HTR-8/SVneo (cell line): ENCODE measurements around the gene MTX1.
"Not testable (repeated sequence)": the region's sequence is repeated elsewhere in the genome, so short reads cannot be mapped to it uniquely, and the experiment has no call there.

Source experiments
- DNase-seq: peaks from one replicate; pipeline ENCODE4 v3.0.0; 2011; ENCODE audit warnings: low spot score, mixed read lengths; ENCODE audit not compliant: insufficient read length
- FAIRE-seq: peaks from 2 replicates; lab custom pipeline; 2011; peaks lifted over from hg19 to GRCh38; lab: Jason Lieb, UNC

The MTX1 gene

DNA sequence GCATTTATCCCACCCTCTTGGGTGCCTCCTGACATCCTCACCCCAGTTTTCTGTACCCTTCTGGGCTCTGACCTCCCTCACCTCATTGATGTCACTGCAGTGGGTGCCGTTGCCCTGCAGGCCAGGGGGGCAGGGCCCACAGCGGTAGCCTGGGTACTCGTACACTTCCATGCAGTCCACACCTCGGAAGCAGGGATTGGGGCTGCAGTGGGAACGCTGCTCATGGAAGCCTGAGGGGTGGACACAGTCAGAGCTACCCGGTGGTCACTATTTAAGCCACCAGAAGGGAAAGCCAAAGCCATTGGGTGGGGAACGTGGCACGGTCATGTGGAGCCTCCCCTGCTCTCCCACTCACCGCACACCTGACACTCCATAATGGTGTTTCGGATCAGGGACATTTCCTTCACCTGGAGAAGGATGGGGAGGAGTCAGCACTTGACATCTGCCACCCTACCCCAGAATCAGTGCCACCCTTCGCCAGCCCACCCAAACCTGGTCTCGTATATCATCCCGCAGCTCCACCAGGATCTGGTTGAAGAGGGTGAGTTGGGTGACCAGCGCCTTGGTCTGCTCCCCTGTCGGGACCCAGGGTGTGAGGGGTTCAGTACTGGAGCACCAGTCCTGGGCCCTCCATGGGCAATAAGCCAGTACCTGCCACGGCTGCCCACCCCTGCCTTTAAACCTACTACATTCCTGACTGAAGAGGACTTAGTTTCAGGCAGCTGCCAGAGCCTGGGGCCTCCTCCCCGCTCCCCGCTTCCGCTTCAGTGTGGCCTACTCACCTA lies 5.6 kb upstream of the MTX1 start:
- FAIRE-seq (no peak), DNase-seq (no peak)

DNA sequence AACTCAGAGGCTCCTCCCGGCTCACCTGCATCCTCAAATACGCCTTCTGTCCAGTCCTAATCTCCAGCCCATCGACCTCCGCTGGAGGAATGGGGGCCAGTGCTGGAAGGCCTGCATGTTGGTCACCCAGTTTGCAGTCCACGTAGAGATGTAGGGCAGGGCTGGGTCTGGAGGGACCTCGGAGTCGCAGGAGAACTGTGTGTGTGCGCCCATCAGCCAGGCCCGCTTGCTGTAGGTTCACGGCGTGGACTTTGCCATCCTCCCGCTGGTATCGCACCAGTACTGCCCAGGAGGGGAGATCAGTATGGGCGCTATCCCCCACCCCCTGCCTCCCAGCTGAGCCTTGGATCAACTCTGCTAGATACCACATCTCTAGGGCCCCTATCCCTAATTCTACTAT lies 3.5 kb upstream of the MTX1 start:
- no peak for DNase-seq
- FAIRE-seq = no peak

- DNase-seq (no peak), FAIRE-seq (no peak)
Measured at GRCh38 chr1:155205969-155206593, 2.4 kb upstream of the MTX1 start.

DNA sequence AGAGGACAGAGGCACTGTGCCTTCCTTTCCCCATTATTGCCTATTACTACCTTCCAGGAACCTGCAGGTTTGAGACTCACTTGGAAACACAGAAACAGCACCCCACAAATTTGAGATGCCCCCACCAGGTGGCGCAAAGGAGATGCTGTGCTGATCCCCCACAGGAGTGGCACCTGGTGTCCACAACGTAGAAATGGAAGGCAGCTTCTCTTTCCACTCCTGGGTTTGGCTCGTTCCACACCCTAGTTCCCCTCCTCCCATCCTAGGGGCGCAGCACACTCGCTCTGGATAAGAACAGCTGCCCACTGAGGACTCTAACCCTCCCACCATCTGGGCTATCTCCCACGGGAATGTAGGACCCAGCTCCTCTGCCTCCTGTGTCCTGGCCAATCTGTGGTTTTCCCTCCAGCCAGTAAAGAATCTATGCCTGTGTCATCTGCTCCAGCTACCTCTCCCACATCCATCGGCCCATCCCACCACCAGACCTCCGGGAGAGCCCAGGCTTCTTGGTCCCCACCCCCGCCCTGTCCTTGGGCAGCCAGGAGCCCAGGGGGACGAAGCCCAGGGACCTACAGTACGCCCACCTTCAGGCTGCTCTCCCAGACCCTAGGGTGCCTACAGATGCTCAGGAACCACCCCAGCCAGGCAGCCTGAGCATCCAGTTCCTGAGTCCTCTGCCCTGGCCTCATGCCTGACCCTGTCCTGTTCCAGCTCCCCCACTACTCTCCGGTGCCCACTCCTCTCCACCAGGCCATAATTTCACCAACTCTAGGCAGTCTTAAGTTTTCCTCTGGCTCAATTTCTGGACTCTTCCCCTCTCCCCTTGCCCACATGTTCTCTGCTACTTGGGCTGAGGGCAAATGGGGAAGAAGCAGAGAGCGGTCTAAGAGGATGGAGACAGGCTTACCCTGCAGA lies 1.3 kb upstream of the MTX1 start:
- DNase-seq (peak; percentile 71), FAIRE-seq (no peak)

DNA sequence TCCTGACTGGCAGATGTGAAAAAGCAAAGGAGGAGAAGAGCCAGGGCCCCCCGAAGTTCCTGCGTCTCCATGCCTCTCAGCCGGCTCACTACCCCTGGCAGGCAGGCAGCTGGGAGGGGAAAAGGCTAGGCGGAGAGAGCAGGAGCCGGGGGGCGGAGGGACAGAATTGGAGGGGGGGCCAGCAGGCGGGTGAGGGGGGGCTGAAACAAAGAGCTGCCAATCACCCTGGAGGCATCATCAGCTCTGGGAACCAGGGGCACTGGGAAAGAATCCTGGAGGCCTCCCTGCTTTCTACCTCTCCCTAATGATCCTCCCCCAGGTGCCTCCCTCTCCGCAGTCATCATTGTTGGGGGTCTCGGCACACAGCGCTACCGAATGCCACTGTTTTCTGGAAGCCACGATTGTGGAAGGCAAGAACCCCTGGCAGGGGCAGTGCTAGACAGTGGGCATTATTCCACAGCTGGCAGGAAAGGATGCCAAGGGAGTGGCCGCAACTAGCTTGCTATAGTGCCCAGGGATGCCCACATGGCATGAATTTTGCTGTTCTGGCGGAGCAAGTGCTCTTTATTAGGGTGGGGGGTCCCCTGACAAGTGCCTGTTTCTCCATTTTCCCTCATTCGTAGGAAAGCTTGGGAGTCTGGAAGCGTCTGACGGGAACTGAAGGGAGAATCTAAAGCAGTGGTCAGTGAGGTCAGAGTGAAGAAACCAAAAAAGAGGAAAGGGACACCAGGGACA lies 522 bp upstream of the MTX1 start, which contains the start of gene THBS3:
THBS3 (minus strand) TSS at position 92 of the 735 bp plus-strand sequence; CDS start at position 71, 21 bp downstream.
- DNase-seq = no peak
- no peak for FAIRE-seq

DNA sequence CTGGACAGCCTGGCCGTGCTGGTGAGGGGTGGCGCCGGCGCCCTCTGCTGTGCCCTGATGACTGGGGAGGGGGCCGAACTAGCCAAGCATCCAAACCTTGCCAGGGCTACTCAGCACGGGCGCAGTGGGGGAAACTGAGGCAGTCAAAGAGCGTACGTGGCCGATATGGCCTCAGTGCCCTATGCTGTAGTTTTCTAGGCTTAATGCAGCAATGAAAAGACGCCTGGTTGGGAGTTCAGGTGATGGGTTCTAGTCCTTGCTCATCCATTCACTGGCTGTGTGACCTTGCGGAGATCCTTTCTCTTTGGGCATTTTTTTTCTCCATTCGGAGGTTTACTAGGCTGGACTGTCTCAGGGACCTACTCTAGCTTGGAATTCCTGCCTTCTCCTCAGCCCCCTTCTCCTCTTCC lies 822 bp downstream of the MTX1 start:
- no peak for DNase-seq
- FAIRE-seq = no peak

GRCh38 chr1:155210314-155211104 lies 2.0 kb downstream of the MTX1 start:
- no peak for FAIRE-seq
- no peak for DNase-seq

GRCh38 chr1:155211381-155212050 lies 3.0 kb downstream of the MTX1 start:
- not testable (repeated sequence) for DNase-seq, FAIRE-seq

DNA sequence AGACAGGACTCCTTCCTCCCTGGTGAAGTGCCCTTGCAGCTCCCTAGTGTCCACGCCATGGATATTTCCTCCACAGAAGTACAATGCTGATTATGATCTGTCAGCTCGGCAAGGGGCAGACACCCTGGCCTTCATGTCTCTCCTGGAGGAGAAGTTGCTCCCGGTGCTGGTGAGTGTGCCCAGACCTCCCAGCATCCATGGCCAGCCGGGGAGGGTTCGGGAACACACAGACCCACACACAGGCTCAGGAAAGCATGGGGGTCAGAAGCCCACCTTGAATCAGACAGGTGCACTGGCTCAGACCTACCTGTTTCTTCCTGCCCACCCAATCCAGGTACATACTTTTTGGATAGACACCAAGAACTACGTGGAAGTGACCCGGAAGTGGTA lies 3.6 kb downstream of the MTX1 start:
- not testable (repeated sequence) for DNase-seq, FAIRE-seq

- not testable (repeated sequence) for FAIRE-seq, DNase-seq
Measured at GRCh38 chr1:155214702-155215101, 6.2 kb downstream of the MTX1 start.

- FAIRE-seq = no peak
- no peak for DNase-seq
Measured at GRCh38 chr1:155218854-155219591, 10.5 kb downstream of the MTX1 start.

DNA sequence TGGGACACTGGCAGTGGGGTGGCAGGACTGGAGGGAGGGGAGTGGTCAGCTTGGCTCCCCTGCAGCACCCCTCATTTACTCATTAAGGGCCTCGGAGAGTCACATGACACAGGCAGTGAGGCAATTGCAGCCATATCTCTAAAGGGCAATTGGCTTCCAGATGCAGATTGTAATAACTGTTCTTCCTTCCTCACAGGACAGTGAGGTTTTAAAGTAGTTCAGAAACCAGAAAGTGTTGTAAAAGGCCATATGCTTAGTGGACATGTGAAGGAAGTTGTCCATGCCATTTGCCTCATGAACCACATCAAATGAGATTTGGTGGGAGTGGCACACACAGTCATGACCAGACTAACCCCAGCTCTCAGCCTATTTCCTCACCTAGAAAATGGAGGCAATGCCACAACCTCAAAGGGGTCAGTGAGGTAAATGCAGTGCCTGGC lies 11.1 kb downstream of the MTX1 start:
- FAIRE-seq (no peak), DNase-seq (no peak)

GRCh38 chr1:155220211-155220965 lies 11.9 kb downstream of the MTX1 start:
- not testable (repeated sequence) for DNase-seq, FAIRE-seq

- no peak for FAIRE-seq
Measured at GRCh38 chr1:155223047-155223446, 14.6 kb downstream of the MTX1 start.

GRCh38 chr1:155225404-155225759 lies 16.9 kb downstream of the MTX1 start:
- not testable (repeated sequence) for FAIRE-seq, DNase-seq

More at GRCh38 chr1:155223047-155223446, 14.6 kb downstream of the MTX1 start:
- DNase-seq = no peak

DNA sequence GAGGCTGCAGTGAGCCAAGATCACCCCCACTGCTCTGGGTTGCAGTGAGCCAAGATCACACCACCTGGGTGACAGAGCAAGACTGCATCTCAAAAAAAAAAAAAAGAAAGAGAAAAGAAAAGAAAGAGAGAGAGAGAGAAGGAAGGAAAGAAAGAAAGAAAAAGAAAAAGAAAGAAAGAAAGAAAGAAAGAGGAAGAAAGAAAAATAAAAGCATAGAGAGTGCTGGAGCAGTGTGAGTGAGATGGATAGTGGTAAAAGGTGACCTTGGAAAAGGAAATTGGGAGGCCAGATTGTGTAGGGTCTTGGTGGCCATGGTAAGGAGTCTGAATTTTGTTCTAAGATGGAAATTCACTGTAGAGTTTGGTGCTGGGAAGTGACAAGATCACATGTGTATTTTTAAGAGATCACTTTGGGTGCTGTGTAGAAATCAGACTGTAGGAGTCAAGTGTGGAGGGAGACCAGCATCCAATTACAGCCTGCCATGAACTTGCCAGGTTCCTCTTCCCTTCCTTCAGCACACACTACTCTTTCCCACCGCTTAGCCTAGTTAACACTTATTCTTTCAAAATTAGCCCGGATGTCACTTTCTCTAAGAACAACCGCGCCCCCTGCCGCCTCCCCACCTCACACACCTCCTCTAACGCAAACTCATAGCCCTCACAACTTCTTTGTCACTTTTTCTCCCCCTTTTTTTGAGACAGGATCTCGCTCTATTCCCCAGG lies 17.9 kb downstream of the MTX1 start:
- DNase-seq (peak; percentile 54), FAIRE-seq (no peak)

DNA sequence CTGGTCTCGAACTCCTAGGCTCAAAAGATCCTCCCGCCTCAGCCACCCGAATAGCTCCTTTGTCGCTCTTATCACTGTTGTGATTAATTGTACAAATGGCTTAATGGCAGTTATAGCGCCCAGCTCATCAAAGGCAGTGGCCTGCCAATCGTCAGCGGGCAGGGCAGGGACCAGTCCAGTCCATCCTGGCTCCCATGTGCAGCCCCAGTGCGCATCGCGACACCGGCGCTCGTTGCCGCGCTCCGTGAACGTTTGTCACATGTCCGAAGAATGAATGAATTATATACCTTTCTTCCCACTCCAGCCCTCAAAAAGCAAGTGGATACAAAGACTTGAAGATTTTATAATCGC lies 18.4 kb downstream of the MTX1 start:
- FAIRE-seq (no peak), DNase-seq (no peak)
